DMS53 treated with DMSO at 0.1 percent for 48 hours (cell line): ENCODE measurements around the gene RBFOX1.

ENCODE experiments used
- DNase-seq: peaks from one replicate; lab custom pipeline; 2025; ENCODE audit not compliant: unreplicated experiment; lab: John Stamatoyannopoulos, UW

The RBFOX1 gene

DNA sequence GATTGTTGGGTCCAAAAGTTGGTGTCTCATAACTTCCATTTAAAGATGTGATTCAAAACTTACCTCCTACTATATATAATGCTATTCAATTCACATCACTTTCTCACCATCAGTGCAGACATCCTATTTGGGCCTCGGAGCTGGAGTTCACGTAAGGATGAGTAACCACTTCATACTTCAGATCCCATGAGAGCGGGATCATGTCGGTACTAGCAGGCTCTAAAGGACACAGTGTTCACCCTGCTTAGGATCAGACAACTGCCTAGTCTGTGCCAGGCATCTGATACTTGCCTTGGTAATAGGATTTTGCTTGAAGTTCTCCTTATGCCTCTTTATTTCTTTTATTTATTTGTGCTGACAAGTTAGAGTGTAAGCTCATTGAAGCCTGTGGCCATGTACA, 39.5 kb downstream of the RBFOX1 start:
- DNase-seq, result no peak

DNA sequence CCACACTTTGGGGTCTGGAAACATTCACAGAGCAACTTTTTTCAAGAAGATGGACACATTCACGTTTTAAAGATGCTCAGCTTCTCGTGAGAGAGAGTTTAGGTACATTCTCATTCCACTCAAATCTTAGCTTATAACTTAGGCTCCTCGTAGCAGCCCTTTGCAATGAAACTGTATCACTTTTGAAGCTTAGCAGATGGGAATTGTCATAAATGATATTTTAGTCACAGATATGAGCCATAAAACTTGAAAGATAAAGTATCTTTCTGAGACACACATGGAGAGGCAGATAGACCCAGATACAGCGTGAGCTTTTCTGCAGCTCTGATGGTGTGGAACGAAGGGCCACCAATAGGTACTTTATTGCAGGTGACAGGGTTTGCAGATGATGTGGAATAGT, 41.1 kb downstream of the RBFOX1 start:
- no peak for DNase-seq

DNA sequence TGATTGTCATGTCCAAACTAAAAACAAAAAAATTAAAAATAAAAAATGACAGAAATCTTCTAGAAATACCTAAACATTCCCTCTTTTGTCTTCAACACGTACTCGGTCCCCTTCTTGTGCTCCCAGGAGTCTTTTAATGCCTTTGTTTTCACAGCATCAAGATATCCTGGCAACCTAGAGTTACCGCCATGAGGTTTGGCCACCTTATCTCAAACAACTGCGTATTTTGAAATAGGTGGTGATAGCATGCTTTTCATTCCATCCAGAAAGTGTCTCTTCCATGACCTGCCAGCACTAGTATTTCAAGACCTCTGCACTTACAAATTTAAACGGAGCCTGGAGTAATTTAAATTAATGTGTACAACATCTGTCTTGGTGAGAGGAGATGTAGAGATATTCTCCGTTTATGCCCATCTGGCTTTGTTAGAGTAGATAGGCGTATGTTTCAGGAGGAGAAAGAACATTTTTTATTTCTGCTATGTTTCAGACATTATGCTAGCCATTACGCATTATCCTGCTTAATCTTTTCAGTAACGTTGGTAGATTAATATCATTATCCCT, 42.0 kb downstream of the RBFOX1 start:
- DNase-seq, result no peak

DNA sequence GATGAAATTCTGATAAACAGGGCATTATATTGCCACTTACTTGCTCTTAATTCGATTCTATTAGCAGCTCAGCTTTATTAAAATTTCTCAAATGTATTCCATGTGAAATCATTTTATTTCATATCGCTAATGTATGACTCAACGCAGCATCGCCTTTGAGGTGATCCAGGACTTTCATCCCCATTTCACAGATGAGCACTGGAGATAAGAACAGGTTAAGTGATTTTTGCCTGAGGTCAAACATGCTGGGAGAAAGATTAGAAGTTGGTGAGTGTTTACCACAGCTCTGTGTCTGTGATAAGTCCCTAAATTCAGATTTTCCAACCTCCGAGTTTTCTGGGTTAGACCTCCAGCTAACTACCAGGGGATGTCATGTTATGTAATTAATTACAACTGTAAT, 43.6 kb downstream of the RBFOX1 start:
- DNase-seq, result no peak

DNA sequence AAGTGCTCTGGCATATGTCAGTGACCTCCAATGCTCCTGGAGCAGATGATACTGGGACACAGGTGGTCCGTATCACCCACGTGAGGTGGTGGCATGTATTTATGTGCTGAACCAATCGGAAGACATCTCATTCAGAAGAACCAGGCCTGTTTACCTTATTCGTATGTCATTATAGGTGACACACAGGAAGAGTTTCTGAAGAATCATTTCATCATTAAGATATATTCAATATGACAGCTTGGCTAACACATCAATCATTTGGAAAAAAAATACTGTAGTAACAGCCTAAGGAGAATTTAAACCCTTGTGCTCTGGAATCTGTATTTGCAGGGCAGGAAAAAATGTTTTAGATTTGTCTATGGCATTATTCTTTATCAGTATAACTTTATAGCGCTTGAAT, 44.6 kb downstream of the RBFOX1 start:
- no peak for DNase-seq

DNA sequence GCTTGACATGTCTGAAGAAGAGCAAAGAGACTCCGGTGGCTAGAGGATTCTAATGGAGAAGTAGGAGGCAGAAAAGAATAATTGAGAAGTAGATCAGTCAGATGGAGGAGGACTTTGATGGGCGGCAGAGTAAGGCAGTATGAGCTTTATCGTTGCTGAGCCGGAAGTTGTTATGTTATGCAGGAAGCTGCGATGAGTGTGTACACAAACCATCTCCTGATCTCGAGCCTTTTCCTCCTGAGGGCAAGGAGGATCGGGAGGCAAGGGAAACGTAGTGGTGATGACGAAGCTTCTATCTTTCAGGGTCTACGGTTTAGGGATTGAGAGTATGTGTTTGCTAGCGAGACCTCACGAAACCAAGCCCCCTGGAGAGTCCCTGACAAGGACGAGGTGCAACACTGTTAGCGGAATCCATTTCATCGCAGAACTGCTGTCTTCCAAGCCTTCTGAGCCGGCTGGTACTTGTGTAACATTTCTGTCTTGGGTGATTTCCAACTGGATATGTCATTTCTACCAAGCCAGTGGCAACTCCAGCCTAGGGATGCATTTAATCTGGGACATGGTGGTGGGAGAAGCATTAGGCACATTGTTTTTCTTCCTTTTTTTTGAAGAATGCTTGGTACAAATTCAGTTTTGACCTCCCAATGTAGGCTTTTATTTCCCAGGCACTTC, 45.5 kb downstream of the RBFOX1 start:
- no peak for DNase-seq

DNA sequence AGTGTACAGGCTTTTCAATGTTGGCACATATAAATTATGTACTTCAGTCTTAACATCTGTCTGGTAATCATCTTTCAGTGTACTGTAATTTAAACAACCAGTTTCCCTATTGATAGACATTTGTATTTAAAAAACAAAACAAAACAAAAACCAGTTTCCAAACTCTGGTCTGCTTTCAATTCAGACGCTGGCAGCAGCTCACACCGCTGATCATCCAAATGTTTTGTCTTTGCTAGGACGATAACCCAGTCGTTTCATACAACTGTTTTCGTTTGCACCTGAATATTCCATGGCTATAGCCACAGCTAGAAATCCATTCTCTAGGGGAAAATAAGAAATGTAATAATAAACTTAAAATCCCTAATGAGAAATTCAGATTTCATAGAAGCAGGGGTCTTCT, 47.8 kb downstream of the RBFOX1 start:
- no peak for DNase-seq

DNA sequence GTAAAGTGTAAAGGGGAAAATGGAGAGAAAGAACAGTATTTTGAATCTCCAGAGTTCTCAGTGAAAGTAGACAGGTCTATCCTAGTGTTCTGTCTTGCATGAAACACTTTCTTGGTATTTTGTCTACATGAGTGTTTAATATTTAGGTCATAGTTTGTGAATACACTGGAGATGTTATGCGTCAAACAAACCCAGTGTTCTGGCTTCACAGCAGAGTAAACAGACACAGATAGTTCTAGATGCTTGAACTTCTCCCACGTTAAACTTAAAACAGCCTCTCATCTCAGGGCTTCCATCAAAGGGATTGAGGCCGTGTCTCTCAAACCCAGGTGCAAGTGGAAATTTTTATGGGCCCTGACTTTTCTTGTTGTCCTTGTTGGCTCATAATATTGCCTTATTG, 48.3 kb downstream of the RBFOX1 start:
- DNase-seq, result no peak

DNA sequence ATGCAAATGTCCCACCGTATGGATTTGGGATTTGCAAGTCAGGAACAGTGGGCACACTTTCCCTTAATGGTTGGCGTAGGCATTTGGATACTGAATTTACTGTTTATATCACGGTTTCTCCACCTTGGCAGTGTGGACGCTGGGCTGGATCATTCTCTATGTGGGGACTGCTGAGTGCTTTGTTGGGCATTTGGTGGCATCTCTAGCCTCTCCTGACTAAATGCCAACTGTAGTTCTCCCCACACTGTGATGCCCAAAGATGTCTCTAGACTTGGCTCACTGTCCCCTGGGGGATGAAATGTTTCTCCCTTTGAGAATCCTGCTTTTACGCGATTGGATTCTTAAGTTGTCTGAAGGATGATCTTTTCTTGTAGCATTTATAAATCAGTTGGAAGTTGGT, 49.0 kb downstream of the RBFOX1 start:
- DNase-seq, result no peak

DNA sequence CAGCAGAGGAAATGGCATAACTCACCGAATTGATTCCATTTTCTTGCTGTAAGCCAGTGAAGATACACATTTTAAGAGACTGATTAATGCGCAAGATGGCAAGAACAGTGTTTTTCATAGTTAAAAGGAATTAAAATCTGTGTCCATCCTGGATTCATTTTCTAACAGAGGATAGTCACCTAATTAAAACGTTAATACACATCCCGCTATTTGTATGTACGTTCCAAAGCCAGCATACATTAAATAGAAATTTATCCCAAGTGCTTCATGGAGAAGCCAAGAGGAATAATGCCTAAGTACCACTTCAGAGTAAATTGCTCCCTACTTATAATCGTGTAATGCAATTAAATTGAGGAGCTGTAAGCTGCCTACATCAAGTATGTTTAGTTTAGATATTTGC, 49.9 kb downstream of the RBFOX1 start:
- DNase-seq, result no peak

DNA sequence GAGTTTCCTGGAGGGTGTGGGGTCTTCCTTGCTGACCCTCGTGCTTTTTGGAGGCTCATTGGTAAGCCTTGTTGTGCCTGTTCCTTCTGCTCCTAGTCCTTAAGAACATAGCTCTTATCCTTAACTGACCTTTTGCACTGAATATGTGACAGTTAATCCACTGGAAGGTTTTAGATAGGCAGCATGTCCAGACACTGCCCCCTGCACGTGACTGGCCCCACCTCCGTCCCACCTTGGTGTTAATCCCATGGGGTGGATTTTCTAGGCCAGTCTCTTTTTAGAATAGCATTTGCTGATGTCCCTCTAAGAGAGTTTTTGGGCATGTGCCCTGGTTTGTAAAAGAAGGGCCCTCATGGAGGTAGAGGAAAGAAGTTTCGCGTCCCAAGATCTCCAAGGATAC, 58.3 kb downstream of the RBFOX1 start:
- DNase-seq, result no peak

DNA sequence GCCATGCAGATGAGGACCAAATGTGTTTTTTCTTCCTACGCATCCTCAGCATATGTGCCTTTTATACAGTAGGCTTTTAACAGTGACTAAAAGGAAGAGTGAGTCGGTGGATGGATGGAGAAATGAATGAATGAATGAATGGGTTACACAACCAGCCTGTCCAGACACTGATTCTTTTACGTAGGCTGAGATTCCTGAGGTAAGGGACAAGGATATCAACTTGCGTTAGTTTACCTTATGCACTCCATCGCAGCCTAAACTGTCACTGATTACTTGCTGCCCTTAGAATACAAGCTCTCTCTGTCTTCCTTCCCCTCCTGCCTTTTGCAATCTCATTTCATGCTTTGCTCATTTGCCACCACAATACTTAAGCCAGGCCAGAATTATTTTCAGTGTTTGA, 59.0 kb downstream of the RBFOX1 start:
- no peak for DNase-seq

DNA sequence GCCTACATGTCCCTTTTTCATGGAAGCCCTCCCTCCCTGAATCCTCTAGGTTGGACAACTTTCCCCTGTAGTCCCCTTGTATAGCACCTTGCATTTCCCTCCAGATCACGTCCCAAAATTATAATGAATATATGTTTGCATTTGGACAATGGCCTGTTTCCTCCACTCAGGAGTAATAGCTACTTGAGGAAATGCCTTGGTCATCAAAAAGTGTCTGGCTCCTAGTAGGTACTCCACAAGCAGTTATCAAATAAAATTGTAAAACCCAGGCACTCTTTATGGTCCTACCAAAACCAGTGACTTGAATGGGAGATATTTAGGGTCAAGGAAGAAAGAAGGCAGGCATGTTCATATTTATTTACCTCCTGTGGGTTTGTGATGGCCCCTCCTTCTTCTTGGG, 59.6 kb downstream of the RBFOX1 start:
- no peak for DNase-seq

DNA sequence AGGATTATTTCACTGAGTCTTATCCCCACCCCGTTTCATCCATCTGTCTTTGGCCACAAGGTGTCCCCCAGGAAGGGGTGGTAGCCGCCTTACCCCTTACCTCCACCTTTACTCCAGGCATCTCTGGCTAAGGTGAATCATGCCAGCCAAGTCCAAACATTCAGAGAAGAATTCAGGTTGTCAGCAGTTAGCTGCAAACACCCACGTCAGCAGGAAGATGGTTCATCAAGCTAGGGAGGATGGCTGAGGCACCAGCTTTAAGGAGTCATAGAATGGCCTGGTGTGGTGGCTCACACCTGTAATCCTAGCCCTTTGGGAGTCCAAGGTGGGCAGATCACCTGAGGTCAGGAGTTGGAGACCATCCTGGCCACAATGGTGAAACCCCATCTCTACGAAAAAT, 61.0 kb downstream of the RBFOX1 start:
- no peak for DNase-seq

DNA sequence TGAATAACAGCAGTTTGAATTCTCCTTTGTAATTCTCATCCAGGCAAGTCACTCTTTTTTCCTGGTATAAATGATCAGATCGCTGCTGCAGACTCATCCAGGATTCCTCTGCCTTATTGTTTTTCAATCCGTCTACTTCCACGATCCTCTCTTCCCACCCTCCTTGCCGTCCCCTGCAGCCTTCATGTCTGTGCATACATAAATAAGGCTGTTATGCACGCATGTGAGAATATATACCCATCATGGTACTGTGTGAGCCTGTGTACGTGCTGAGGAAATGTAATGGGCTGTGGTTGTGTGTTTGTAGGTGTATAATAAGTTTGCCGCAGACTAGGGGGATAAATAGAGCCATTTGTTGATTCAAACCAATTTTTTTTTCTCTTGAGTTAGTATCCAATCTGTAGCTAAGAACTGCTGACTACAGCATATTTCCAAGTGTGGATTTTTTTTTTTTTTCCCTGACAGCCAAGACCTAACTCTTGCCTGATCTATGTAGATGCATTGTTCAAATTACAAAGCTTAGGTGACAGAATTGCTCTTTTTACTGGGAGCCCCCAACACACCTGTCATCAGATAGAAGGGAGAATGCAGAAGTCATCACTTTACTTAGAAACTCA, 62.2 kb downstream of the RBFOX1 start:
- DNase-seq, result no peak

DNA sequence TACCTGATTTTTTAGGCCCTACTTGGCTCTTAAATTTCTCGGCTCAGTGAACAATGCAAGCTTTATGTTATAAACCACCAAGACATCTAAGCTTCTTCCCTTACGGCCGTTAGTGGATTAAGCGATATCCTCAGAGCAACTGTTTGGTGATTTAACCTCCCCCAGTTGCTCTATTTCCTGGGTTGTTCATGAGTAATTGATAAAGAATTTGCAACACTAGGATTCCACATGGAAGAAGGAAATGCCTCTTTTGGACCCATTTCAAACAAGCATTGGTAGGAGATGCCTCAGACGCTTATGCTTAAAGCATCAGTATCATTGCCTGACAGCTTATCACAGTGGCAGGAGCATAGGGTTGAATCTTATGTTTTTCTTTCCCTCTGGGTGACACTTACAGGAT, 65.3 kb downstream of the RBFOX1 start:
- DNase-seq, result no peak

DNA sequence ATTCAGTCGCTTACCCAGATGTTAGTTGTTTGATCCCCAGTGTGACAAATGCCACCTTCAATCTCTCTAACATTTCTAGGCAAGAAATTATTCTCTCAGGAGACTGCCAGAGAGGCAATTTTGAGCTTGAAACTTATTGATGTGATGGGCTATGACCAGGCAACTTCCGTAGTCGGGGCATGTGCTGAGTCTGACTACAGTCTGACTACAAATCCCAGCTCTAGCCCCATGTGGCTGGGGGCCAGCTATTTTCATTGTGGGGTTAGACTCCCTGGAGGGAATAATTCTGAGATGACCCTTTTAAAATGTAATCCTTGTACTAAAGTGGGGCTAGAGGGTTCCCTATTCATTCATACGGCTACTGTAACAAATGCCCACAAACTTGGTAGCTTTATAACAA, 65.9 kb downstream of the RBFOX1 start:
- DNase-seq, result no peak

DNA sequence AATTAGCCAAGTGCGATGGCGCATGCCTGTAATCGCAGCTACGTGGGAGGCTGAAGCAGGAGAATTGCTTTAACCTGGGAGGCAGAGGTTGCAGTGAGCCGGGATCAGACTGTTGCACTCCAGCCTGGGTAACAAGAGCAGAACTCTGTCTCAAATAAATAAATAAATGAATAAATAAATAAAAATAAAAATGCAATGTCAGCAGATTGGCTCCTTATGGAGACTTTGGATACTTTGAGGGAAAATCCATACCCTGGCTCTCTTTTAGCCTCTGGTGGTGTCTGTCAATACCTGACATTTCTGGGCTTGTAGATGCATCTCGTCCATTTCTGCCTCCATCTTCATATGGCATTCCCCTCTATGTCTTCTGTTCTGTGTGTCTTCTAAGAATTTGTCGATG, 66.7 kb downstream of the RBFOX1 start:
- no peak for DNase-seq

DNA sequence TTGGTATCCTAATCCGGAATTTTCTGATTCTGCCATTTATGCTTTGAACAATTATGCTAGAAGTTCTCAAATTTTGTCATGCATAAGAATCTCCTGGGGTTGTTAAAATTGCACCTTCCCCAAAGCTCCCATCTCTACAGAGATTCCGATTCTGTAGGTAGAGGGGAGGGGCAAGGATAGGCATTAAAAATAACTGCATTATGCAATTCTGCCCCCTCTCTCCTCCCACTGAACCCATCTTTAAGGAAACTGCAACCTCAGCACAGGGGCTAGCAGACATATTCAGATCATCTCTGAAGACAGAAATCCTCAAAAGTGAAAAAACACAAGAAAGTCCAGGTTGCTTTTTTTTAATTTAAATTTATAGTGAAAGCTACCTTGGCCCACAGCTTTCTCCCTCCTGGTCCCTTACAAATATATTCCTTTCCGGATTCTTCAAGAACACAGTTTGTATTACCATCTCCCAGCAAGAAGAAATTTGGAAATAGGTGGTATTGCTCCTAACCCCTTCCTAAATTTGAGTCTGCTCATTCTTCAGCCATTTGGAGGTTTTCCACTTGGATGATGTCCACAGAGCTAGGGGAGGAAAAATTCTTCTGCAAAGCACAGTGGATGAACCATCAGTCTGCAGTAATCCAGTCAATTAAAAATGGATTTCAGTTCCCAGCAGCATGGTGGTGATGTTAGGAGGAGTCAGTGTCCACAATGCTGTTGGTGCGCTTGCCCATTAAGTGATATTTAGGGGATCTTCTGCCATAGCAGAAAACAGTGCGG, 67.7 kb downstream of the RBFOX1 start:
- no peak for DNase-seq

DNA sequence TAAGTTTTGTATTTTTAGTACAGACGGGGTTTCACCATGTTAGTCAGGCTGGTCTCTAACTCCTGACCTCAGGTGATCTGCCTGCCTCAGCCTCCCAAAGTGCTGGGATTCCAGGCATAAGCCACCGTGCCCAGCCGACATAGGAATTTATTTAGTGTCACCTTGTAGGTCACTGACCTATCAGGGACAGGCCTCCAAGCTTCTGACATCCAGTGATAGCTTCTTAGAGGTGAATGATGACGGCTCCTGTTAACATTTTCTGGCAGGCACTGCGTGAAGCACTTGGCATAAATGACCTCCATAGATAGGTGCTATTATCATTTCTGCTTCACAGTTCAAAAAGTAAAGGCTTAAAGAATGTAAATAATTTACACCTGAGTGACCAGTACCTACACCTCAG, 71.6 kb downstream of the RBFOX1 start:
- DNase-seq, result no peak

DNA sequence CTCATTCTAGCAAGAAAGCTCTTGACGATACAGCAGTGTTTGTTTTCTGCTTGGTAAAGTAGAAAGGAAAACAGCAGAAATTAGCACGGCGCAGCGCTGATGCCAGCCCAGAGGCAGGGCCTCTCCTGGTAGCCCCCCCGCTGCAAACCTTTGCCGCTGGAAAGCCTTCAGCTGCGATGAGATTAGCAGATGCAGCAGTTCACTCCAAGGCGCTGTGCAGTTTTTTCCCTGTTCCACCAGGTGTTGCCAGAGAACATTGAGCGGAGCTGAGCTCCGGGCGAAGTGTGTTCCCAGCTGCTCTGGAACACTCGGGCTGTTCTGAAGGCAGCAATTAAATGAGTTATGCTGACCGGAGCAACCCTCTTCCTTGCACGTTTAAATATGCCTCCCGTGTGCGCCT, 72.5 kb downstream of the RBFOX1 start:
- DNase-seq, result no peak

DNA sequence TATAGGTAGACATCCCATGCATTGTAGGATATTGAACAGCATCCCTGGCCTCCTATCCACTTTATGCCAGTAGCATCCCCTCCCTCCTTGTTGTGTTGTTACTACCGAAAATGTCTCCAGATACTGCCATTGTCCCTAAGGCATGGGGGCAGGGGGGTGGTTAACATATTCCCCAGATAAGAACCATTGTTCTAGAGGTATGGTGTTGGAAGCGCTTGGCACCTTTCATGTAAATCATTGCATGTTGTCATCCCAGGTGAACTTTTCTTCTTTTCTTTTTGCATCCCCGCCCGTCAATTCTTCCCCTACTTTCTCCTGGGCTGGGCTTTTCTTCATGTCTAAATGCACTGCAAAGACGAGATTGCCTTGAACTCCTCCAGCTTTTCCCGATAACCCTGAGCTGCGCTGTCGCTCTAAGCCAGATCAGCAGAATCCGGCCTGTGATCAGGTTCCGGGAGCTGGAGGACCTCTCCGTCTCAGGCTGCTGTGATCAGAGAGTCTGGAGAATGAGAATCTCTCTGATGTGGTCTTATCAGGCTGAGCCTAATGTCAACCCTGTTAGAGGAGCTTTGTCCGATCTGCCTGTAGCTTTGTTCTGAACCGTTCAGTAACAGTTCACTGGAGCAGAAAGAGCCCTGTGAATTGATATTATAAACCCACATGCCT, 76.2 kb downstream of the RBFOX1 start:
- DNase-seq, result no peak
